ENCODE measurements around the gene KATNBL1.

GRCh38 chr15:34124651-34125050, 85.2 kb downstream of the KATNBL1 start:
- TF ChIP-seq POLR2A (IDR thresholded peaks at IDR 0.05): no peak
- no peak for TF ChIP-seq CTCF (IDR thresholded peaks at IDR 0.05)

All from prostate gland (tissue), 2 donors.